ENCODE results near the gene ANKRD45.
"Not testable (repeated sequence)": the region's sequence is repeated elsewhere in the genome, so short reads cannot be mapped to it uniquely, and the experiment has no call there.

The ANKRD45 gene

DNA sequence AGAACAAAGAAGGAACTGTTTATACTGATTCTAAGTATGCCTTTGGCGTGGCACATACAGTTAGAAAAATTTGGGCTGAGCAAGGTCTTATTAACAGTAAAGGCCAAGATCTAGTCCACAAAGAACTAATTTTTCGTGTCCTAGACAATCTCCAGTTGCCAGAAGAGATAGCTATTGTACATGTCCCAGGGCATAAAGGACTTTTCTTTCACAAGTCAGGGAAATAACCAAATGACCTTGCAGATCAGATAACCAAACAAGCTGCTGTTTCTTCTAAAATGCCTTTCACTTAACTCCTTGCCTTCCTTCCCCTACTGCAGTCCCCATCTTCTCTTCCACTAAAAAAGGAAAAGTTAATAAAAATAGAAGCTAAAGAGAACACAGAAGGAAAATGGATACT, 30.5 kb downstream of the ANKRD45 start:
- DNase-seq = no peak

DNA sequence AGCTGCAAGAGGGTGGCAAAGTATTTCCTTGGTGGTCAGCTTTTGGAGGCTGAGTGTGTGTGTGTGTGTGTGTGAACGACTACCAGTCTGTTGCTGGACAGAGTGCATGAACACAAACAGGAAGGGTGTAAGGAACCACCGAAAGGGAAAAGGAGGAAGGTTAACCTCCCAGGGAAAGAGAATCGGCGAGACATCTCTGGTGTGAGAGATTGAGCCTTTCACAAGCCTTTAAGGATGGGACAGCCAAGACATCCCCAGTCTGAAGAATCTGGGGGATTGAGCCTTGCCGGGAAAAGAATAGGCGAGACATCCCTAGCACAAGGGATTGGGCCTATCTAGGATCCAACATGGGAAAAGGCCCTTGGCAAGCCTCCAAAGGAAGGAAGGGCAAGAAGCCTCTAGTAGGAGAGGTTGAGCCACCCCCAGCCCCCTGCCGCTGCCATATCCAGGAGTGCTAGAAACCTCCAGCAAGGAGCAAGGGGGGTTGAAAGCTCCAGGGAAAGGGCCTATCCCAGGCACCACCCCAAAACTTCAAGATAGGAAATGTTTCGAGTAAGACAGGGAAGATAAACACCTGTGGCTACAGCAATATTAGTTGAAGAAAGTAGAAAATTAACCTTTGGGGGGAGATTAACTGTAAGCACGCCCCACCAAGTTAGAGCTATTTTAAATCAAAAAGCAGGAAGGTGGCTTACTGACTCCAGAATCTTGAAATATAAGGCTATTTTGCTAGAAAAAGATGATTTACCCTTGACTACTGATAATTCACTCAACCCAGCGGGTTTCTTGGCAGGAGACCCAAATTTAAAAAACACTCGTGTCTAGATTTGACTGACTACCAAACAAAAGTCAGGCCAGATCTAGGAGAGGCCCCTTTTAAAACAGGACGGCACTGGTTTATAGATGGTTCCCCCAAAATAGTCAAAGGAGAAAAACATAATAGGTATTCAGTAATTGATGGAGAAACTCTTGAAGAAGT, 31.3 kb downstream of the ANKRD45 start:
- no peak for DNase-seq

DNA sequence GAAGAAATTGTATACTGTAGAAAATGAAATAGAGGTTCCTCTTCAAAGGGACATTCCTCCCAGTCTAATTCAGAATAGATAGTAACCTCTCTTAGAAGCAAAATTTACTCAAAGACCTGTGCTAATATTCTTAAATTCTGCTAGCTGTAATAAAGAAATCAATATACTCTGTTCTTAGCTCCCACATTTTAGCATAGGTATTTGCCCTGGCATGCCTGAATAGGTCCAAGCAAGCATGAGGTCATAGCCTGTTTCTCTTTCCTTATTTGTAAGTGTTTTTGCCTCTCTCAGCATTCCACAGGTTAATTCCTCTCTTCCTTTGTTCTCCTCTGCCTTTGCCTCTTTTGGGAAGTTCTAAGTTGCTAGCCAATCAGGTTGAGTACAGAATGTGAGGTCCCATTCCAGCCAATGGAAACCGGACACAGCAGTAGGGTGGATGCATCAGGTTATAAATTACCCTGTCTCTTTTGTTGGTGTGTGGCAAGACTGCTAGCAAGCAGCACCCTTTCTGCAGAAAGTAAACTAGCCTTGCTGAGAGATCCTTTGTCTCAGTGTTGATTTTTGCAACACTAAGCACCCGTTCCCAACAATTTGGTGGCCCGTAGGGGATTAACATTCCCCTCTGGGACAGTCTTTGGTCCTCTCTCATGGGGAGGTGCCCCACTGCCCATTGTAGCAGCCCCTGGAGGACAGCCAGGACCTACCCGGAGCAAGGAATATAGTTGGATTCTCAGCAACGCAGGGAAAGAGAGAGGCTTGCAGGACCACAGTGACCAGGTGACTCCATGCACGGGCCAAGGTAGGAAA, 32.2 kb downstream of the ANKRD45 start:
- DNase-seq = not testable (repeated sequence)

DNA sequence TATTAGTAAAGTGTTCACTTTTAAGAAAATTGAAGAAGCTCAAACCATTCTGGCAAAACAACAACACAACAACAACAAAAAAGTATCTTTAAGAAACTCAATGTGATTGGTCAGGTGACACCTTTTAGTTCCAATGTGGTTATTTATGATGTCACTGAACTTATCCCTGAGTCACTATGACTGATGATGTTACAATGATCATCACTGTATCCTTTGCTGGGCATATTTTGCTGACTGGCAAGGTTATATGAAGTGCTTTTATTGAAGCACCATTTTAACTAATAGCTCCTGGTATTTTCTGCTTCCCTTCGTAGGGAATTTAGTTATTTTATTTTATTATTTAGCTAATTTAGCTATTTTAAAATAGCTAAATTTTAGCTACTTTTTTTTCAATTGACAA, 34.5 kb downstream of the ANKRD45 start, which contains the start of gene TEX50:
TEX50 (plus strand) TSS at position 223 of the 400 bp plus-strand sequence. CDS start 184 bp downstream, outside the sequence.
- no peak for DNase-seq

DNA sequence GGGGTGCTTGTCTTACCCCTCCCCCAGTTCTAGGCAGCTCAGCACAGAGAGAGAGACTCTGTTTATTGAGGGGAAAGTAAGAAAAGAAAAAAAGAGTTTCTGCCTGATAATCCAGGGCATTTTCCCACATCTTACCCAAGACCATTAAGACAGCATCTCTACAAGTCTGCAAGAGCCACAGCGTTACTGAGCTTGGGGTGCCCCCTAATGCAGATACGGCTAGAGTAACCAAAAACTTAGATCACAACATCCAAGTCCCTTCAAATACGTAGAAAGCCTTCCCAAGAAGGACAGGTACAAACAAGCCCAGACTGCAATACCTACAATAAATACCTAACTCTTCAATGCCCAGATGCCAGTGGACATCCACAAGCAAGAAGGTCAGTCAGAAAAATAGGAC, 40.8 kb downstream of the ANKRD45 start:
- DNase-seq = no peak

DNA sequence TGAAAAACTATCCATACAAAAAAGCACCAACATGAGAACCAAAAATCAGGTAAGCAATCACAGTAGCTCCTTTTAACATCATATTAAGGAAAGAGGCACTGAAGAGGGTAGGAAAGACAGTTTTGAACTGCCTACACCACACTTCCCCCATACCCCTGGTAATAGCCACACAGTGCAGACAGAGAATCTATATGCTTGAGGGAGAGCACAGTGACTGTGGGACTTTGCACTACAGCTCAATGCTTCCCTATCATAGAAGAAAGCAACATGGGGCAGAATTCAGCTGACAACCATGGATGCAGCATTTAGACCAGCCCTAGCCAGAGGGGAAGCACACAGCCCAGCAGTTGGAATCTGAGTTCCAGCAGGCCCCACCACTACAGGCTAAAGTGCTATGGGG, 42.4 kb downstream of the ANKRD45 start:
- no peak for DNase-seq

DNA sequence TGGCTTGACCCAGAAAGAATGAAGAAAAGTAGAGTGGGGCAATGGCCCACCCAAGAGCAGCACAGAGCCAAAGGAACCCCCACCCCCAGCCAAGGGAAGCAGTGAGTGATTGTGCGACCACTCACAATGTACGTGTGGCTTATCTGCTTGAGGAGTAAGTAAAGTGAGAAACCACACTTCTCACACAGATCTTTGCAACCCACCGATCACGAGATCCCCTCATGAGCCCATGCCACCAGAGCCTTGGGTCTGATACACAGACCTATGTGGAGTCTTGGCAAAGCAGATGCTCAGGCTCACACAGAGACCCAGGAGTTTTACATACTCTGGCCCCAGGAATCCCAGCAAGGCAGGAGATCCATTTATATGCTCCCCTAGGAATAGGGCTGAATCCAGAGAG, 52.8 kb downstream of the ANKRD45 start:
- DNase-seq = no peak

DNA sequence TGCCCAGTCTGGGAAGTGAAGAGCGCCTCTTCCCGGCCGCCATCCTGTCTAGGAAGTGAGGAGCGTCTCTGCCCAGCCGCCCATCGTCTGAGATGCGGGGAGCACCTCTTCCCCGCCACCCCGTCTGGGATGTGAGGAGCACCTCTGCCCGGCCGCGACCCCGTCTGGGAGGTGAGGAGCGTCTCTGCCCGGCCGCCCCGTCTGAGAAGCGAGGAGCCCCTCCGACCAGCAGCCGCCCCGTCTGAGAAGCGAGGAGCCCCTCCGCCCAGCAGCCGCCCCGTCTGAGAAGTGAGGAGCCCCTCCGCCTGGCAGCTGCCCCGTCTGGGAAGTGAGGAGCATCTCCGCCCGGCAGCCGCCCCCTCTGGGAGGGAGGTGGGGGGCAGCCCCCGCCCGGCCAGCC, 56.6 kb downstream of the ANKRD45 start:
- not testable (repeated sequence) for DNase-seq

DNA sequence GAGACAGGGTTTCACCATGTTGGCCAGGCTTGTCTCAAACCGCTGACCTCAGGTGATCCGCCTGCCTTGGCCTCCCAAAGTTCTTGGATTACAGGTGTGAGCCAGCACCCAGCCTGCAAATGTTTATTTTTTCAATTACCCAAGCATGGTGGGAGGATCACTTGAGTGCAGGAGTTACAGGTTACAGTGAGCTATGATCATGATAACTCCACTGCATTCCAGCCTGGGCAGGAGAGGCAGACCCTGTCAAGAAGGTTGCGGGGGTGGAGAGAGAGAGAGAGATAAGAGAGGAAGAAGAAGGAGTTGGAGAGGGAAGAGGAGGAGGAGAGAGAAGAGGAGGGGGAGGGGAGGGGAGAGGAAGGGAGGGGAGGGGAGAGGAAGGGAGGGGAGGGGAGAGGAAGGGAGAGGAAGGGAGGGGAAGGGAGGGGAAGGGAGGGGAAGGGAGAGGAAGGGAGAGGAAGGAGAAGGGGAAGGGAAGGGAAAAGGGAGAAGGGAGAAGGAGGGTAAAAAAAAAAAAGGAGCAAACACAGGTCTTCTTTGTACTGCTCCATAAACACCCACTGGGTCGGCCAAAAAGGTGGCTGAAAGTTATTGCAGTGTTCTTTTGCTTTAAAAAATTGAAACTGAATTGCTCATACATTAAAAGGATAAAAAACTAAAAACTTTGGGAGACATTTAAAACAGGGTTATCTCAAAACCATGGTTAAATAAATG, 61.0 kb downstream of the ANKRD45 start:
- DNase-seq = no peak

DNA sequence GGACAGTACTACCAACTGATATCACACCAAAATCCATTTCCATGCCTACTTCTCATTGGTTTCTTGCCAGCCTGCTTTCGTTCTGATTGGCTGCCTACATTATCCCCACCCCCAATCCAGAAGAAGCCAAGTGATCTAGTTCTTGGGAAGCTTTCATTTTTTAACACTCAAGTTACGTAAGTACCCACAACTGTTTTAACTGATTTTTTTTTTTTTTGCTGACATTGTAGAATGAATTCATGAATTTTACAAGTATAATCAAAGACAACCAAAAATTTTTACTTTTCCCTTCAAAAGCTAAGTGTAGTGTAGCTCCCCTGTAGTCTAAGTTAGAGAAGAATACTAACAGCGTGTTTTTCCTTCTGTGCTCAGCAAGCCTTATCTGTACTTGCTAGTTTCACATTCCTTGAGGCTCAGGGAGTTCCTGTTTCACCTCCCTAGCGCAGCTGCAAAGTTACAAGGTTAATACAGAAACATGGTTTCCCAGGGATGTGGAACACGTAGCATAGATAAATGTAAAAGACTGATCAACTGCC, 66.5 kb downstream of the ANKRD45 start, which contains the start of gene SLC9C2:
SLC9C2 (minus strand) TSS at position 17 of the 536 bp plus-strand sequence. CDS start 1,296 bp downstream, outside the sequence.
- peak; percentile 7 to 8 for DNase-seq

DNA sequence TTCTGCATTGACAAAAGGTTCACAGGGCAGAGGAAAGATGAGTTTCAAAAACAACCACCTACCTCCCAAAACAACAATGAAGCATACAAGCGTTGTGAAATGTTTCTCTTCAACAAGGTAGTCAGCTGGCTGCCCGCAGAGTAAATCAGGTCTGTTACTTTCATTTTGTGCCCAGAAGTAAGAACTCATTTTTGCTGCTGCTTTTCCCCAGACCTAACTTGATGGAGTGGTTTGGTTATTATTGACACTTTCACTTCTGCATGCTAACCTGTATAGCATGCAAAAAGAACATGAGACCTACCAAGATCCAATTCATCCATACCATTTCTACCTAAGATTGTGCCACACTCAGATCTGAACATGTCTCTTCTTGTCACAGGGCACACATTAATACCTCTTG, 68.1 kb downstream of the ANKRD45 start:
- no peak for DNase-seq

DNA sequence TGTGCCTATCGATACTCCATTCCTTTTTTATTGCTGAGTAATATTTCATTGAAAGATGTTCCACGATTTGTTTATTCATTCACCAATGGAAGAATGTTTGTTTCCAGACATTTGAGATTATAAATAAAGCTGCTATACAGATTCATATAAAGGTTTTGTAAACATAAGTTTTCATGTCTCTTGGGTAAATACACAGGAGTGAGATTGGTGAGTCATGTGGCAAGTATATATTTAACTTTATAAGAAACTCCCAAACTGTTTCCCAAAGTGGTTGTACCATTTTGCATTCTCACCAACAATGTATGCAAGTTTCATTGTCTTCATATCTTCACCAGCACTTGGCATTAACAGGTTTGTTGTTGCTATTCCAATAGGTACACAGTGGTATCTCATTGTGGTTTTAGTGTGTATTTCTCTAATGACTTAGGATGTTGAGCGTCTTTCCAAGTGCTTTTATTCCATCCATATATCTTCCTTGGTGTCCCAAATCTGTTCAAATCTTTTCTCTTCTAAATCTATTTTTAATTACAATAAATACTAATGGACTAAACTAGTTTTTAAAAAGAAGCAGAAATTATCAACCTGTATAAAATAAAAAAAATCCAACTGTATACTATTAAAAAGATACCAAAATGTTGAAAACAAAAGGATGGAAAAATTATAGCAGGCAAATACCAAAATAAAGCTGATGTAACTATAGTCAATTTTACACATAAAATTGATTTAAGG, 73.4 kb downstream of the ANKRD45 start:
- DNase-seq = no peak

DNA sequence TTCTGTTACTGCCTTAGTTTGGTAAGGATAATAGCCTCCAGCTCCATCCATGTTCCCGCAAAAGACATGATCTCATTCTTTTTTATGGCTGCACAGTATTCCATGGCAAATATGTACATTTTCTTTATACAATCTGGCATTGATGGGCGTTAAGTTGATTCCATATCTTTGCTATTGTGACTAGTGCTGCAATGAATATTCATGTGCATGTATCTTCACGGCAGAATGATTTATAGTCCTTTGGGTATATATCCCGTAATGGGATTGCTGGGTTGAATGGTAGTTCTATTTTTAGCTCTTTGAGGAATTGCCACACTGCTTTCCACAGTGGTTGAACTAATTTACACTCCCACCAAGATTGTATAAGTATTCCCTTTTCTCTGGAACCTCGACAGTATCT, 78.5 kb downstream of the ANKRD45 start:
- DNase-seq = not testable (repeated sequence)

DNA sequence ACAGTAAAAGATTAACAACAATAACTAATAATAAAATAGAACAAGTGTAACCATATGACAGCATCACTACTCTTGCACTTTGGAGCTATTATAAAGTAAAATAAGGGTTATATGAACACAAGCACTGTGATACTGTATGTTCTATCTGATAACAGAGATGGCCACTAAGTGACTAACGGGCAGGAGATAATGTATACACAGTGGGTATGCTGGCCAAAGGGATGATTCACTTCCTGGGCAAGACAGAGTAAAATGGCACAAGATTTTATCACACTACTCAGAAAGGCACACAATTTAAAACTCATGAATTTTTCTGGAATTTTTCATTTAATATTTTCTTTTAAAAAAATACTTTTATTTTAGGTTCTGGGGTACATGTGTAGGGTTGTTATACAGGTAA, 79.1 kb downstream of the ANKRD45 start:
- no peak for DNase-seq

DNA sequence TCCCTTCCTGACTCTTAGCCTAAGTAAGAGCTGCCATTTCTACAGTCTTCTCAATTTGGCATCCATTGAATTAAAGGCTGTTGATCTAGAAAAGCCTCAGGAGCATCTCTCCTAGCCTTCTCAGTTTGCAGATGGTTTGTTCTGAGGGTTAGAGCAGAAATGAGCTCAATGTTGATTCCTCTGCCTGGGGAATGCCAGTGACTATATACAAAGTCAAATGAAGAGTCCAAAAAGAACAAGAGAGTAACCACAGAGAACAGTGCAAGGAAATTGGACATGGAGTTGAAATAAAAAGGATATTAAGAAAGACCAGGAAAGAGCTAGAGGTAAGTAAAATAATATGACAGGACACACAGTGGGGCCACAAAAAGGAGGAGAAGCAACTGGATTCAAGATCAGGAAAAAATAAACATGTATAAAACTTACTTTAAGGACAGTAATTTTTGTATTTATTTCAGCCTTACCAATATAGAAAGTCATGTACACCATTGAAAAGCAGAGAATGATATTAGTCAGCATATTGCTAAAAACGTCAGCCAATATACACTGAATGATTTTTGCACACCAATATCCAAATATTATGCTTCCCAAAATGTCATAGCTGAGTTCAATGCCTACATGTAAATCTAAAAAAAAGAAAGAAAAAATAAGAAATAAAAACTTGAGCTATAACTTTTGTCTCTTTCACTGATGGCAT, 88.1 kb downstream of the ANKRD45 start:
- DNase-seq = no peak

DNA sequence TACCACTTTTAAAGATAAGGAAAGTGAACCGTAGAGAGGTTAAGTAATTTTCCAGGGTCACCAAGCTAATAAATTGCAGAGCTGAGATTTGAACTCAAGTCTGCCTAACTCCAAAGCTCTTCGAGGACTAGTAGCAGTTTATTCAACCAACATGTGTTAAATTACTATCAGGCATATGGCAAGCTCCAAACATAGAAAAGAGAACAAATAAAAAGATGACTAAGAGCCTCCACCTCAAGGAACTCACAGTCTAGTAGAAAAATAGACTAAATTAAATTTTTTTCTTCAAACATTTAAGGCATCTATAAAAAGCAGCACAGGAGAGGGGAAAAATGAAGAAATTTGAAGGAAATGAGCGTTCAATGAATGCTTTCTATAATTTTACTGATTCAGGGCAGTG, 89.0 kb downstream of the ANKRD45 start:
- DNase-seq = no peak

DNA sequence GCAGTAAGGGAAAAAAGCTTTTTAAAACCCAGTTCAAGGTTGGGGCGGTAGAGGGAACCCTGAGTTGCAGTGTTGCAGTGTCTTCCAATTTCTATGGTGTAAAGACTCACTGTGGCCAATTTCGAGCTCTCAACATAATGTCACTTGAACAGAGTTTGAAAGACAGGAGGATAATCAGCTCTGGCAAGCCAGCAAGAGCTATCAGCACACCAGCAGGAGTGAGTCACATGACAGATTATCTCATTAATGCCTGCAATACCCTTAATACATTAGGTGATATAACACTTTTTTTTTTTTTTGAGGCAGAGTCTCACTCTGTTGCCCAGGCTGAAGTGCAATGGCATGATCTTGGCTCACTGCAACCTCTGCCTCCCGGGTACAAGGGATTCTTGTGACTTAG, 89.6 kb downstream of the ANKRD45 start:
- no peak for DNase-seq

DNA sequence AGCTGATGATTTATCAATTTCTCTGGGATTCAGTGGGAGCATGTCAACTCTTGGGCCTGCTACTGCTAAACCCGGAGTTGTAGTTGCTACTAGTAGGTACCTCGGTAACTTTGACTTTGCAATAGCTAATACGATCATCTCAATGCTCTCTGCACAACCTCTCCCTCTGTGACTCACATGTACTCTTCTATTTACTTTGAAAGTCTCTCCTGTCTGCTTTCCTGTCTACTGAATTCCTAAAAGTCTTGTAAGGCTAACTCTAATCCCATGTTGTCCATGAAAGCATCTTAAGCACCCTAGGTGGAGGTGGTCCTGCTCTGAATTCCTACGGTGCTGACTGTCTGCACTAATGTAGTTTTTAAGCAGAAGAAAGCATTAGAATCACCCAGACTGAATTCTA, 96.1 kb downstream of the ANKRD45 start:
- DNase-seq = no peak

DNA sequence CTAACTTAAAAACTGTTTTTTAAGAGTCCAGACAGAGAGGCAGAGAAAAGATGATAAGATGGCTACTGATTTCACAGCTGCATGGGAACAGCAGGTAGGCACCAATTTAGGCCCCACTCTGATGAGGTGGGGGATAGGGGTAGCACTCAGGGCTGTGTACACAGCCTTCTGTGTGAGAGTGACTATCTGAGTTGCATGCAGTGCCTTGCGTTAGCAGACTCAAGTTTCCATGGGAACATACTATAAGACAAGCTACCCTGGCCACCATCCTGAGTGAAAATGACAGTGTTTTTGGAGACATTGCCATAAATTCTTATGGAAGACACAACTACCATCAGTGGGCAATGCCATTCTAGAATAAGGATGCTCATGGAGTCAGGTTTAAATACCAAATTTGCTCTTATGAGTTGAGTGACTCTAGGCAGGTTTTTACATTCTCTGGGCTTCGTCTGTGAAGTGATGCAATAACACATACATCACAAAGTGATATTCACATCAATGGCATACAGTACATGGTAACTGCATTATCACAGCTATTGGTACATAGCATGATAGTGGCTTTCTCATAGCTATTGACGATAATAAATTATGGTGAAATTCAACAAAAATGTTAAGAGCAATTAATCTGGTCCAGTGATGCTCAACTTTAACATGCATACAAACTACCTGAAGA, 97.3 kb downstream of the ANKRD45 start:
- no peak for DNase-seq

DNA sequence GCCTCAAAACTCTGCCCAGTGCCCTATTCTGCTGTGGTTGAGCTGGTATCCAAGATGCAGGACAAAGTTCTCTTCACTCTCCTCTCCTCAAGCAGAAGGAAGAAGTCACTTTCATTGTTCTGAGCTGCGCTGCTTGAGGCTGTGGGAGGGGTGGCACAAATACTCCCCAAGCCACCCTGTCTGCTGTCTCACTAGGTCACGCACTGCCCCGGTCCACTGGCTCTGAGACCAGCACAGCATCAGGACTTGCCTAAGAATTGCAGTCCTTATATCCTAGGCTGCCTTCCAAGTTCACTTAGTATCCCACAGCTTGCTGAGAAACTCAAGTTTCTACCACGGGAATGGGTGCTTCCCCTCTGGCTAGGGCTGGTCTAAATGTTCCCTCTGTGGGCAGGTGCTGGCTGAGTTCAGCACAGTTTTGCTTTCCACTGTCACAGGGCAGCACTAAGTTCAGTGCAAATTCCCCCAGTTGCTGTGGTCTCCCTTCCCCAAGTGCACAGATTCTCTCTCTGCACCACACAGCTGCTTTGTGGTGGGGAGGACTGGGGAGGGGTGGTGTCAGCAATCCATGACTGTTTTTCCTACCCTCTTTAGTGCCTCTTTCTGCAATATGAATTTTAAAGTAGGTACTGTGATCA, 99.2 kb downstream of the ANKRD45 start:
- no peak for DNase-seq
